Hepatocyte (in vitro differentiated cells): ENCODE data around the gene ACRBP. TPM values are rescaled to one million over a fixed set of nuclear protein-coding genes. Genes with fewer than 3 reads are reported as not detected.

Experiments used
- DNase-seq: peaks from one replicate; pipeline ENCODE4 v3.0.0-alpha.2; 2016; ENCODE audit warnings: low spot score
- H2AFZ ChIP-seq: fragments of 200-600 bp; sonication (generic); 2 replicates; pipeline ENCODE4 v1.6.0; 2016; ENCODE audit warnings: antibody characterized with exemption, mild to moderate bottlenecking
- H3K27ac ChIP-seq: fragments of 200-600 bp; sonication (generic); 2 replicates; pipeline ENCODE4 v1.5.1; 2016; ENCODE audit warnings: mild to moderate bottlenecking
- H3K27me3 ChIP-seq: fragments of 200-600 bp; sonication (generic); 2 replicates; pipeline ENCODE4 v1.6.1; 2016
- H3K36me3 ChIP-seq: fragments of 200-600 bp; sonication (generic); replicated peaks from 2 replicates; pipeline ENCODE4 v1.5.1; 2016; ENCODE audit warnings: low read depth; ENCODE audit not compliant: insufficient read depth
- H3K4me1 ChIP-seq: fragments of 200-600 bp; sonication (generic); 2 replicates; pipeline ENCODE4 v1.5.1; 2016; ENCODE audit warnings: mild to moderate bottlenecking, moderate library complexity; ENCODE audit not compliant: insufficient read depth
- H3K4me2 ChIP-seq: fragments of 200-600 bp; sonication (generic); 2 replicates; pipeline ENCODE4 v1.6.0; 2016
- H3K4me3 ChIP-seq: fragments of 200-600 bp; sonication (generic); 2 replicates; pipeline ENCODE4 v1.5.1; 2016; ENCODE audit warnings: mild to moderate bottlenecking
- H3K79me2 ChIP-seq: fragments of 200-600 bp; sonication (generic); 2 replicates; pipeline ENCODE4 v1.6.0; 2017; ENCODE audit warnings: mild to moderate bottlenecking
- H3K9me2 ChIP-seq: fragments of 200-600 bp; sonication (generic); replicated peaks from 2 replicates; pipeline ENCODE4 v1.6.0; 2017; ENCODE audit warnings: mild to moderate bottlenecking; ENCODE audit not compliant: insufficient read depth
- H3K9me3 ChIP-seq: fragments of 200-600 bp; sonication (generic); 2 replicates; pipeline ENCODE4 v1.5.1; 2016; ENCODE audit warnings: low read depth, mild to moderate bottlenecking
- H4K20me1 ChIP-seq: fragments of 200-600 bp; sonication (generic); 2 replicates; pipeline ENCODE4 v1.6.0; 2016; ENCODE audit warnings: mild to moderate bottlenecking; ENCODE audit not compliant: insufficient read depth, poor library complexity, severe bottlenecking
- CTCF ChIP-seq: fragments of 200-600 bp; sonication (generic); IDR thresholded peaks from 2 replicates; pipeline ENCODE4 v1.5.1; 2016; ENCODE audit warnings: antibody characterized with exemption, mild to moderate bottlenecking; ENCODE audit not compliant: poor library complexity
- EZH2 ChIP-seq: fragments of 200-600 bp; sonication (generic); IDR thresholded peaks from 2 replicates; pipeline ENCODE4 v1.6.1; 2016; ENCODE audit warnings: antibody characterized with exemption, mild to moderate bottlenecking, borderline replicate concordance
- EZH2phosphoT487 ChIP-seq: fragments of 200-600 bp; sonication (generic); IDR thresholded peaks from one replicate; pipeline ENCODE4 v1.6.1; 2018; ENCODE audit warnings: antibody characterized with exemption, mild to moderate bottlenecking, low read depth, moderate library complexity; ENCODE audit not compliant: unreplicated experiment, severe bottlenecking
- WGBS: methylation state at CpG from one replicate; pipeline ENCODE4 v1.1.6; 2016; ENCODE audit warnings: low lambda C conversion rate; ENCODE audit errors: missing lambda C conversion rate; 5-methylcytosine and 5-hydroxymethylcytosine counted together
- polyA plus RNA-seq: library from polyadenylated mRNA; unstranded; fragments of >200 nt; fragmentation: Nextera tagmentation; extraction: Ambion mirVana; gene quantifications from 2 replicates; pipeline ENCODE4 v1.2.1, GENCODE V29; 2016
- total RNA-seq: library from RNA; depleted of rRNA; stranded (reverse); fragments of >200 nt; gene quantifications from 2 replicates; pipeline ENCODE4 v1.2.3, GENCODE V29; 2014

Gene ACRBP
- total and polyA plus RNA-seq, 2 experiments from 2014 or later: 0.20 to 0.62 TPM

GRCh38 chr12:6688999-6689882 is 42.0 kb upstream of the ACRBP start, which contains the start of gene ZNF384:
ZNF384 (minus strand) TSS chr12:6689375; CDS start chr12:6679520, 9,855 bp downstream.
- Histone ChIP-seq H3K4me2 (peak within 1 kb of the TSS; percentile 95), H3K9me3 (no peaks in the 10 kb centered on the region), H3K36me3 (no peaks in the 10 kb centered on the region), H3K9me2 (no peaks in the 10 kb centered on the region), H2AFZ (peak within 1 kb of the TSS; percentile 39), H4K20me1 (peaks cover 10% of the 10 kb centered on the region), H3K27ac (peak within 1 kb of the TSS; percentile 95), H3K4me1 (peaks cover 18% of the 10 kb centered on the region), H3K27me3 (no peaks in the 10 kb centered on the region), H3K4me3 (peak within 1 kb of the TSS; percentile 44), H3K79me2 (peaks cover 60% of the 10 kb centered on the region)
- TF ChIP-seq CTCF: no peak
- no peak for TF ChIP-seq EZH2
- TF ChIP-seq EZH2phosphoT487: no peak
- DNase-seq: peak; percentile 98
- 2% methylated on average over 21 of the region's 72 CpGs for WGBS

- Histone ChIP-seq H2AFZ (peak overlapping the region; percentile 9), H3K9me2 (no peaks in the 10 kb centered on the region), H3K4me1 (peaks cover 18% of the 10 kb centered on the region), H3K79me2 (peaks cover 67% of the 10 kb centered on the region), H3K4me2 (peak overlapping the region; percentile 95), H3K9me3 (no peaks in the 10 kb centered on the region), H3K4me3 (peak overlapping the region; percentile 44), H3K36me3 (no peaks in the 10 kb centered on the region), H3K27me3 (no peaks in the 10 kb centered on the region), H4K20me1 (peaks cover 12% of the 10 kb centered on the region), H3K27ac (peak overlapping the region; percentile 95)
- peak; percentile 66 for DNase-seq
- TF ChIP-seq EZH2 (no peak), EZH2phosphoT487 (no peak), CTCF (no peak)
- 1% methylated on average over 9 of the region's 13 CpGs for WGBS
Observed at GRCh38 chr12:6688543-6688998, 41.3 kb upstream of the ACRBP start.

- Histone ChIP-seq H3K4me2 (no peak overlapping the region), H4K20me1 (peaks cover 26% of the 10 kb centered on the region), H3K9me3 (no peaks in the 10 kb centered on the region), H3K9me2 (no peaks in the 10 kb centered on the region), H3K4me3 (no peak overlapping the region), H2AFZ (no peak overlapping the region), H3K27ac (no peak overlapping the region), H3K27me3 (no peaks in the 10 kb centered on the region), H3K4me1 (peaks cover 18% of the 10 kb centered on the region), H3K79me2 (peaks cover 91% of the 10 kb centered on the region), H3K36me3 (no peaks in the 10 kb centered on the region)
- DNase-seq: no peak
- 97% methylated on average over 3 of the region's 3 CpGs for WGBS
- TF ChIP-seq EZH2phosphoT487: no peak
- TF ChIP-seq CTCF: no peak
- no peak for TF ChIP-seq EZH2
Observed at GRCh38 chr12:6685814-6686213, 38.6 kb upstream of the ACRBP start.
